IPS DF 6.9 (cell line): ENCODE measurements around the gene ERP27.

Experiments
- DNase-seq: peaks from one replicate; pipeline ENCODE4 v3.0.0-alpha.2; 2013; ENCODE audit warnings: low read depth, low spot score
- H3K27ac ChIP-seq: one replicate; pipeline ENCODE4 v1.5.1; 2013; ENCODE audit warnings: low read length, control low read depth
- H3K27me3 ChIP-seq: 2 replicates; pipeline ENCODE4 v1.6.1; 2013; ENCODE audit warnings: mild to moderate bottlenecking, low read length; ENCODE audit not compliant: control insufficient read depth, insufficient read depth
- H3K36me3 ChIP-seq: 2 replicates; pipeline ENCODE4 v1.6.1; 2013; ENCODE audit warnings: low read length; ENCODE audit not compliant: control insufficient read depth, insufficient read depth
- H3K4me1 ChIP-seq: 2 replicates; pipeline ENCODE4 v1.6.1; 2013; ENCODE audit warnings: low read length; ENCODE audit not compliant: control insufficient read depth, insufficient read depth
- H3K4me3 ChIP-seq: 2 replicates; pipeline ENCODE4 v1.5.1; 2013; ENCODE audit warnings: mild to moderate bottlenecking, low read length
- H3K9me3 ChIP-seq: 2 replicates; pipeline ENCODE4 v1.6.1; 2013; ENCODE audit warnings: low read length, inconsistent platforms; ENCODE audit not compliant: control insufficient read depth, insufficient read depth
- WGBS: extraction: QIAGEN DNeasy Blood & Tissue Kit; methylation state at CpG from one replicate; pipeline ENCODE4 v1.1.7; 2013; ENCODE audit warnings: mixed read lengths, missing lambda C conversion rate; ENCODE audit not compliant: insufficient read length, insufficient coverage; 5-methylcytosine and 5-hydroxymethylcytosine counted together

The ERP27 gene

DNA sequence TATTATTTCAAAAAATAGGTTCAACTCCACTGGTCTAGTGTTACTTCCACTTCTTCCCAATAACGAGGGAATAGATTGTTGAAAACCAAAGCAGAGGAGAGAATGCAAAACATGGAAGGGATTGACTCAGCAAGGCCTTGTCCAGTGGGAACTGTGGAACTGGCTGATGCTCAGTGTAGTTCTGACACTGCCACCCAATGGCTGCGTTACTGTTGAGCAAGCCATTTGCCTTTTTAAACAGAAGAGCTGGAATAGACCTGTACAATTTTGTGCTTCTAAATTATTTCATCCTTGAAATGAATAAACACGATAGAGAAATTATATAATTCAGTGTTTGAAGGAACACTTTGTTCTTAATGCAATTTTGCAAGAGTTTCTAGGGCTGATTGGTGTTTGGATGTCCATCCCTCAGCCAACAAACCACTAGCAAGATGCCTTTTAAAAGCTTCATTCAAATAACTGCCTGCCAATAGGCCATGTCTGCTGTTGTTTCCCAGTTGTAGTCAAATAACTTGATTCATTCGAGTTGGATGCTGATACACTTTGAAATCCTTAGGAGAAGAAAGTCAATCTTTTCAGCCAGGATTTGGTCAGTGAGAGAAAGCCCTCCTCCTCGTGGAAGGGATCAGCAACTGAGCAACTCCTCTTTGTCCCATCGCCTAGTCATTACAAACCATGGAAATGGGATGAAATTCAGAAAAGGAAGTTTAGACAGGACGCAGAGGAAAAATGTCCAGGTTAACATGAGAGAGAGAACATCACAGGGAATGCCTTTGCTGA, 45.4 kb downstream of the ERP27 start:
- no peak overlapping the region for H3K4me3 ChIP-seq
- H3K27ac ChIP-seq, result no peak overlapping the region
- DNase-seq, result no peak
- no peaks in the 10 kb centered on the region for H3K36me3 ChIP-seq
- no peaks in the 10 kb centered on the region for H3K27me3 ChIP-seq
- no CpG with 5 or more reads among the region's 7 CpGs for WGBS
- H3K9me3 ChIP-seq, result no peaks in the 10 kb centered on the region
- H3K4me1 ChIP-seq, result no peaks in the 10 kb centered on the region

DNA sequence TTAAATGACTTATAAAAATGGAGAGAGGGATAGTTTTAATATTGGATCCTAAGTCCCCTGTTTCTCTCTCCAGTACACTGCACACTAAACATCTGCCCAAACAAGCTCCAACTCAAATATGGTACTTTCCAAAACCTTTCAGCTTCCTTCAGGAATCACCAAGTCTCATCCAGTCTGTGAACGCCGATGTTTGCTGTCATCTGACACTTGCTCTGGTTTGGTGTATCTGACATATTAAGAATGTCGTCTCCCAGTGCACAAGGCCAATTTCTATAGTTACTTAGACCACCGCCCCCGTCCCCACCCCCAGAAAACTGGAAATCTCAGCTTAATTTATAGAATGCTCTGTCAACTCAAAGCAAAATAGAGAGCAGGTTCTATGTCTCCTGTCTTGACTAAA, 47.6 kb downstream of the ERP27 start:
- Histone ChIP-seq H3K9me3 (no peaks in the 10 kb centered on the region), H3K4me1 (no peaks in the 10 kb centered on the region), H3K27me3 (no peaks in the 10 kb centered on the region), H3K27ac (no peak overlapping the region), H3K4me3 (no peak overlapping the region), H3K36me3 (no peaks in the 10 kb centered on the region)
- DNase-seq, result no peak
- WGBS, result no CpG with 5 or more reads among the region's 5 CpGs

DNA sequence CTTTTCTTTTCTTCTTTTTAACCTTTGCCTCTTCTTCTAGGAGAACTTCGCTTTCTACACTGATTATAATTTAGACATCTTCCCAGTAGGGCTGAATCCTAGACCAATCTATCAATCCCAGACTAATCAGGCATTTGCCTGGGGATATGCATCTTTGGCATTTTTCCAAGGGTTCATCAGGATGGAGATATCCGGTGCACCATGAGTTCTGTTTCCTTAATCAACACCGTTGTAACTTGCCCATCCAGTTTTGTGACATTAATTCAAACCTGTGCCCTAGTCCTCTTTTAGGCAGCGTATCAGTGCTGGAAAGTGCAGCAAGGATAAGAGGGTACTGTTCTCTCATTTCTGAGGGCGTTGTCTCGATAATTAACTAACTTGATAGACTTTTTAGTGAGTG, 52.1 kb downstream of the ERP27 start:
- no peak overlapping the region for H3K4me3 ChIP-seq
- H3K27ac ChIP-seq, result no peak overlapping the region
- WGBS, result no CpG with 5 or more reads among the region's 6 CpGs

DNA sequence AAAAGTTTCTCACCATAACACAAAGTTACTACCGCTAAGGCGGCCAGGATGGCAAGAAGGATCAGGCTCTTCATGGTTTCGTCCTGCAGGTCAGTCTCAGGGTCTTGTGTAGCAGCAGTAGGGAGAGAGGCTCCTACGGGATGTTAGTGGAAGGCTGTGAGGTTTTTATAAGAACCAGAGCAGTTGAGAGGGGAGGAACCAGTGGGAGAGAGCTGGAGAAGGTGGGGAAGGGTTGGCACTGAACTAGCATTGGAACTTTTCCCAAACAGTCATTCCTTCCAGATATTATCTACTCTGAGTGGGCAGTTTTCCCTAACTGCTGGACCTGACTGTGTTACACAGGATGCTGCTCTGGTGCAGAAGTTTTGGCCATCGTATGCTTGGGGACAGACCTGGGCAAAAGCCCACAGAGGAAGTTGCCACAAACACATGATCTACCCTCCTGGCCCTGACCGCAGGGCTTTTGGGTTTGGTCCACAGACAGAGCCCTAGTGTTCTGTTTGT, 52.6 kb downstream of the ERP27 start, which contains the start of gene MGP:
Gene MGP (minus strand): TSS at position 137 of the 504 bp plus-strand sequence. CDS start 63 bp downstream, at position 74.
- H3K27me3 ChIP-seq, result no peaks in the 10 kb centered on the region
- WGBS, result no CpG with 5 or more reads among the region's 6 CpGs
- no peaks in the 10 kb centered on the region for H3K4me1 ChIP-seq
- no peaks in the 10 kb centered on the region for H3K9me3 ChIP-seq
- no peaks in the 10 kb centered on the region for H3K36me3 ChIP-seq
- H3K27ac ChIP-seq, result no peak within 1 kb of the TSS
- DNase-seq, result no peak
- no peak within 1 kb of the TSS for H3K4me3 ChIP-seq

More for the DNA sequence above, 52.1 kb downstream of the ERP27 start:
- H3K27me3 ChIP-seq, result no peaks in the 10 kb centered on the region
- no peak for DNase-seq
- H3K4me1 ChIP-seq, result no peaks in the 10 kb centered on the region
- H3K36me3 ChIP-seq, result no peaks in the 10 kb centered on the region
- no peaks in the 10 kb centered on the region for H3K9me3 ChIP-seq

DNA sequence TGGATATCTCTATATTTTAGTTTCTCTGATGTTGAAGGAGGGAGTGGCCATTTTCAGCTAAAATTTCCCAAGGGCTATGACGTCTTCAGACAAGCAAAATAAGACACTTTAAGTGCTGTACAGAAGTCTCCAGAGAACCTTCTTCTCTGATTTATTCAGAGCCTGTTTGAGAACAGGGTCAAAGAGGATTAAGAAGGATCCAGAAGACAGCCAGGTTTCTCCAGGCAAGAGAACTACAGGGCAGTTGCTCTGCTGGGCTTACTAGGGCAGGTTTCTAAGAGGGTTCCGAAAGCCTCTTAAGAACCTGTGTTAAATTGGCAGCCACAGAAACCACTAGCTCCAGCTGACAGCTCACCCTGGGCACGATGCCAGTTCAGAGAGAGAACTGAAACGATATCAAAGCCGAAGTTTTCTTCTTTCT, 53.9 kb downstream of the ERP27 start:
- Histone ChIP-seq H3K27me3 (no peaks in the 10 kb centered on the region), H3K27ac (no peak overlapping the region), H3K9me3 (no peaks in the 10 kb centered on the region), H3K4me3 (no peak overlapping the region), H3K4me1 (no peaks in the 10 kb centered on the region), H3K36me3 (no peaks in the 10 kb centered on the region)
- WGBS, result no CpG with 5 or more reads among the region's 5 CpGs
- DNase-seq, result no peak

DNA sequence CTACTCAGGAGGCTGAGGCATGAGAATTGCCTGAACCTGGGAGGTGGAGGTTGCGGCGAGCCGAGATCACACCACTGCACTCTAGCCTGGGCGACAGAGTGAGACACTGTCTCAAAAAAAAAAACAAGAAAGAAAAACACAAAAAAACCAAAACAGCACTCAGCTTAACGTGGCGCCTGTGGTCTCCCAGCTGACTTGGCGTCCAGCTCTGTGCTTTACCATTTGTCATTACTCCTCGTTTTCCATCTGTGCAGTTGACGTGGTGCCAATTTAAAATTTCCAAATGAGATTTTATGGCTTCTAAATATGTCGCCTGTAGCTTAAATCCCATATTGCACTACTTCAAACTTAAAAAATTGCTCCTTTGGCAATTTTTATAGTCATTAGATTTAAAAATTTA, 54.7 kb downstream of the ERP27 start:
- DNase-seq, result no peak
- no peaks in the 10 kb centered on the region for H3K27me3 ChIP-seq
- WGBS, result no CpG with 5 or more reads among the region's 10 CpGs
- no peaks in the 10 kb centered on the region for H3K36me3 ChIP-seq
- H3K4me1 ChIP-seq, result no peaks in the 10 kb centered on the region
- no peaks in the 10 kb centered on the region for H3K9me3 ChIP-seq
- no peak overlapping the region for H3K4me3 ChIP-seq
- no peak overlapping the region for H3K27ac ChIP-seq

DNA sequence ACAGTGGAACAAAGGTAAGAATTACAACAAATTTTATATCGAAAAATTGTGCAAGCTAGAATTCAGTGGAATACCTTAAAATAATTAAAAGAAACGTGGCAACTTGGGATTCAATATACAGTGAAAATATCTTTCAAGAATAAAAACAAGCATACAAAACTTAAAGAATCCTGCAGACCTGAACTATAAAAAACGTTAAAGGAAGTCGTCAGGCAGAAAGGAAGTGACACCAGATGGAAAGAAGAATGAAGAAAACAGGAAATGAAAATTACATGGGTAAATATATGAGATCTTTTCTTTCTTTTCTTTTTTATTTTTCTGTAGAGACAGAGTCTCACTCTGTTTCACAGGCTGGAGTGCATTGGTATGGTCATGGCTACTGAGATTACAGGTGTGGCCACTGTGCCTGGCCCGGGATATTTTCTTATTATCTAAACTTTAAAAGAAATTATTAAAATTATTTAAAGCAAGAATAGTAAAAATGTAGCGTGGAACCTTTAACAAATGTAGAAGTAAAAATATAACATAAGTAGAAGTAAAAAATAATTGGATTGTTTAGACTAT, 57.4 kb downstream of the ERP27 start:
- no CpG with 5 or more reads among the region's 6 CpGs for WGBS
- Histone ChIP-seq H3K27ac (no peak overlapping the region), H3K36me3 (no peaks in the 10 kb centered on the region), H3K4me1 (no peaks in the 10 kb centered on the region), H3K4me3 (no peak overlapping the region), H3K27me3 (no peaks in the 10 kb centered on the region), H3K9me3 (no peaks in the 10 kb centered on the region)
- no peak for DNase-seq

DNA sequence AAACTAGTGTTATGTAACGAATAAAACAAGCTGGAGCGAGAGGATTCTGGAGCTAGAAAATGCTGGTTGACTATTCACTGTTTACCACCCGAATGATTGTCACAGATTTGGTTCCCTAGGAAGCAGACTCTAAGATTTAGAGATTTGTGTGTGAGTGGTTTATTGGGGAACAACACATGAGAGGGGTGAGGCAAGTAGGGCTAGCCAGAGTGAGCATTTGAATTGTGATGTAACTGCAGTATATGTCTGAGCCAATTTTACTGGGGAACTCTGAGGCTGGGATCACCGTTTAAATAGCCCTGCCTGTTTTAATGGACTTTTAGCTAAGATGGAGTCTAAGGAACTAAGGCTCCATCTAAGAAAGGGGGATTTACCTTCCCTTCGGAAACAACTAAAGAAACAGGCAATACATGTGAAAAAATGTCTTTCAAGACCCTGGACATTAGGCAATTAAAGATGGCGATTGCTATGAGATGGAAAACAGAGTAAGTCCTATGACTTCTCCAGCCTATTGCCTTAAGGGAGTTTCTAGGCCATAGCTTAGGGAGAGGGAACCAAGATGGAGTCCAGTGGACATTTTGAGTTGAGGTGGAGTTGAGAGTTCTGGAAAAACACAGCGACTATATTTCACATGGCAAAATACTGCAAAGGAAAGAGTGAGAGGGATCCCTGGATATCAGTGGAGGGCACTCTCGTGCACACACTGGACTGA, 59.0 kb downstream of the ERP27 start:
- Histone ChIP-seq H3K36me3 (no peaks in the 10 kb centered on the region), H3K9me3 (no peaks in the 10 kb centered on the region), H3K27me3 (no peaks in the 10 kb centered on the region), H3K4me1 (no peaks in the 10 kb centered on the region), H3K4me3 (no peak overlapping the region), H3K27ac (no peak overlapping the region)
- no CpG with 5 or more reads among the region's 8 CpGs for WGBS
- no peak for DNase-seq

DNA sequence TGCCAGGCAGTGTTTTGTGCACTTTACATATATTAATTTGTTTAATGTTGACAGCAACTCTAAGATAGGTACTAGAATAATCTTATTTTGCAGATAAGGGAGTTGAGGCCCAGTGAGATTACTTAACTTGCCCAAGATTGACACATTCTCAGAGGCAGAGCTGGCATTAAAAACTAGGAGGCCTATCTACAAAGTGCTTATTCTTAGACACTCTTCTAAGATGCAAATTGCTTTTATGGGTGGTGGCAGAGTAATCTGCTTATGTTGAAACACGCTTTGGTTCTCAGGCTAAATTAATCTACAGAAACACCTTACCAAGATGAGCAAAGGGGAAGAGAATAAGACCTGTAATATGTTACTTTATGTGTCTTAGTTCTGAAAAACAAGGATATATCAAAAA, 59.8 kb downstream of the ERP27 start:
- no peak overlapping the region for H3K27ac ChIP-seq
- H3K27me3 ChIP-seq, result no peaks in the 10 kb centered on the region
- H3K36me3 ChIP-seq, result no peaks in the 10 kb centered on the region
- no CpG with 5 or more reads among the region's 1 CpG for WGBS
- no peak for DNase-seq
- no peak overlapping the region for H3K4me3 ChIP-seq
- H3K4me1 ChIP-seq, result no peaks in the 10 kb centered on the region
- H3K9me3 ChIP-seq, result no peaks in the 10 kb centered on the region

DNA sequence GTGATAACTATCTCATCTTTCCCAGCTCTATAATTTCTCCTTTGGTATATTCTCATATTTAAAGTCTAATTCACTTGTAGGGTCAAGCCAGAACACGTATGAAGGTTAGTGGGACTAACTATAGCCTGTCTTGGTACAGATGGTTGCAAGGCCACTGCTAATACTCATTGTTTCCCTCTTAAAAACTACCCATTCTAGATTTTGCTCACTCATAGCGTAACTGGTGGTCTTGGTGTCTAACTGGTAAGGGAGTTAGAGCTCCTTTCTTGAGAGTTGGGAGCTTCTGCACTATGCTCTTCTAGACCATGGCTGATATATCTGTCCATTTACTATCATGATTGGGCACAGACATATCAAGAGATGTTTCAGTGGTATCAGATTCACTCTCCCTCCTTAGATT, 61.5 kb downstream of the ERP27 start:
- no peak overlapping the region for H3K4me3 ChIP-seq
- no peaks in the 10 kb centered on the region for H3K27me3 ChIP-seq
- no CpG with 5 or more reads among the region's 2 CpGs for WGBS
- no peaks in the 10 kb centered on the region for H3K36me3 ChIP-seq
- DNase-seq, result no peak
- no peak overlapping the region for H3K27ac ChIP-seq
- H3K4me1 ChIP-seq, result no peaks in the 10 kb centered on the region
- H3K9me3 ChIP-seq, result no peaks in the 10 kb centered on the region
